ENCODE results near the gene ERCC3. TPM values are rescaled to one million over a fixed set of nuclear protein-coding genes. Genes with fewer than 3 reads are reported as not detected.
"Not testable (repeated sequence)": the region's sequence is repeated elsewhere in the genome, so short reads cannot be mapped to it uniquely, and the experiment has no call there.

ERCC3 gene
- total RNA-seq, 1 donor = 47.1 TPM

DNA sequence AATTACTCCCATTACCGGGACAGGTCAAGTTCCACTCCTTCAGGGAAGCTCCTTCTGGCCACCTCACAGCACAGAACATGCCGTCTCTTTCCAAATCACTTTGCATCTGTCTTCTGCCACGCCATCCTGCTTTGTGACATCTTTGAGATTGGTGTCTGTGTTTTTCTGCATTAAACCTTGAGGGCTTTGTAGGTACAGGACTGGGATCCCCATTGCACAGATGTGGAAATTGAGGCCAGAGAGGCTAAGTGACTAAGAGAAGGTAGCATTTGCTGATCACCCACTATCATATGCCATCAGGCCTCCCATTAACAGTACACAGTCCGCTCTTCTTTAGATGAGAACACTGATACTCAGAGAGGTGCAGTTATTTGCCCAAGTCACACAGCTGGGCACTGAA, 64.4 kb downstream of the ERCC3 start:
- no peak for DNase-seq (ENCODE audit: low read depth)
- TF ChIP-seq, protein P1, sequence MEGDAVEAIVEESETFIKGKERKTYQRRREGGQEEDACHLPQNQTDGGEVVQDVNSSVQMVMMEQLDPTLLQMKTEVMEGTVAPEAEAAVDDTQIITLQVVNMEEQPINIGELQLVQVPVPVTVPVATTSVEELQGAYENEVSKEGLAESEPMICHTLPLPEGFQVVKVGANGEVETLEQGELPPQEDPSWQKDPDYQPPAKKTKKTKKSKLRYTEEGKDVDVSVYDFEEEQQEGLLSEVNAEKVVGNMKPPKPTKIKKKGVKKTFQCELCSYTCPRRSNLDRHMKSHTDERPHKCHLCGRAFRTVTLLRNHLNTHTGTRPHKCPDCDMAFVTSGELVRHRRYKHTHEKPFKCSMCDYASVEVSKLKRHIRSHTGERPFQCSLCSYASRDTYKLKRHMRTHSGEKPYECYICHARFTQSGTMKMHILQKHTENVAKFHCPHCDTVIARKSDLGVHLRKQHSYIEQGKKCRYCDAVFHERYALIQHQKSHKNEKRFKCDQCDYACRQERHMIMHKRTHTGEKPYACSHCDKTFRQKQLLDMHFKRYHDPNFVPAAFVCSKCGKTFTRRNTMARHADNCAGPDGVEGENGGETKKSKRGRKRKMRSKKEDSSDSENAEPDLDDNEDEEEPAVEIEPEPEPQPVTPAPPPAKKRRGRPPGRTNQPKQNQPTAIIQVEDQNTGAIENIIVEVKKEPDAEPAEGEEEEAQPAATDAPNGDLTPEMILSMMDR (IDR thresholded peaks at IDR 0.05; ENCODE audit: insufficient read depth, low read depth, low read length) = no peak
- H3K4me3 ChIP-seq (ENCODE audit: low read depth, low read length) = no peak overlapping the region

DNA sequence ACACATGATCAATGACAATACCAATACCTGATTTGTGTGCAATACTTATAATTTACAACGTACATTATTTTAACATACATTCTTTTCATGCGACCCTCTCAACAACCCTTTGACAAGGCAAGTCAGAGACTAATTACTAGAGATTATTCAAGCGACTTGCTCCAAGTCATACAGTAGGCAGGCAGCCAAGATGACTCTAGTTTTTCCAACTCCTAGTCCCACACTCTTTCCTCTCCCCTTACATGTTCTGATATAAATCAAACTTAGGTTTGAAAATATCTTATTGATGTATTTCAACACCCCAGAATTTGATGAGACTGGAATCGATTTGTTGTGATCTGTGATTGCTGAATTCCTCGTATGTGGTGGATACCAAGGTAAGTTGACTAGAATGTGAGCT, 65.8 kb downstream of the ERCC3 start:
- no peak for DNase-seq (ENCODE audit: low read depth)
- no peak overlapping the region for H3K4me3 ChIP-seq (ENCODE audit: low read depth, low read length)
- TF ChIP-seq, protein P1 (IDR thresholded peaks at IDR 0.05; ENCODE audit: insufficient read depth, low read depth, low read length) = no peak

DNA sequence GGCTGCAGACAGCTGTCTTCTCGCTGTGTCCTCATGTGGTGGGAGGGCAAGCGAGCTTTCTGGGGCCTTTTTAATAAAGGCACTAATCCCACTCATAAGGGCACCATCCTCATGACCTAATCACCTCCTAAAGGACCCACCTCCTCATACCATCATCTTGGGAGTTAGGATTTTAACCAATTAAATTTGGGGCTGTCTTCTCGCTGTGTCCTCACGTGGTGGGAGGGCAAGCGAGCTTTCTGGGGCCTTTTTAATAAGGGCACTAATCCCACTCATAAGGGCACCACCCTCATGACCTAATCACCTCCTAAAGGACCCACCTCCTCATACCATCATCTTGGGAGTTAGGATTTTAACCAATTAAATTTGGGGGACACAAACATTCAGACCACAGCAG, 66.7 kb downstream of the ERCC3 start:
- not testable (repeated sequence) for H3K4me3 ChIP-seq (ENCODE audit: low read depth, low read length); DNase-seq (ENCODE audit: low read depth)

DNA sequence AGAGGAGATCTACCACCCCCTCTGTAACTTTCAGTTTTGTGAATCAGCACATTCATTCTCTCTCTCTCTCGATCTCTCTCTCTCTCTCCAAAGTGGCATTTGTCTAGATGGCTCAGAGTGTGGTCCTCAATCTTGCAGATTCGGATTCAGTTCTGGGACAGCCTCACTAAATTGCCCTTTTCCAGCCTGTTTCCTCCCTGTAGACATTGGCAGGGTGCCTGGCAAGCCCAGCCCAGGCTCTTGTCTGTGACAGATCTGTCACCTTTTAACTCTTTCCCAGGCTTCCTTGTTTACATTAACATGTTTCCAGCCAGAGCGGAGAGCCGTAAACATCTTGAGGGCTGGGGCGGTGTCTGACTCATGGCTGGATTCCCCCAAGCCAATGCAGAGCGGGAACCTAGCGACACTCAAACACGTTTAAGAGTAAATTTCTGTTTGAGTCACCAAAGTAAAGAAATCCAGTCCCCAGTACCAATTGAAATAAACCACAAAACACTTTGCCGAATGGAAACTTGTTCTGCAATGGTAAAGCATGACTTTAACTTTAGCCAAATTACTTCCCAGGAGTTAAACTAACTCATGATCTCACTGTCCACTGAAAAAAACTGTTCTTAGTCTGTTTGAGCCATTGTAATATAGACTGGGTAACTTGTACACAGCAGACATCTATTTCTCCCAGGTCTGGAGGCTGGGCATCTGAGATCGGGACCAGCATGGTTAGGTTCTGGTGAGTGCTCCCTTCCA, 67.3 kb downstream of the ERCC3 start:
- DNase-seq (ENCODE audit: low read depth) = peak; percentile 95
- peak overlapping the region; percentile 5 for H3K4me3 ChIP-seq (ENCODE audit: low read depth, low read length)
- TF ChIP-seq, protein P1 (IDR thresholded peaks at IDR 0.05; ENCODE audit: insufficient read depth, low read depth, low read length) = no peak

DNA sequence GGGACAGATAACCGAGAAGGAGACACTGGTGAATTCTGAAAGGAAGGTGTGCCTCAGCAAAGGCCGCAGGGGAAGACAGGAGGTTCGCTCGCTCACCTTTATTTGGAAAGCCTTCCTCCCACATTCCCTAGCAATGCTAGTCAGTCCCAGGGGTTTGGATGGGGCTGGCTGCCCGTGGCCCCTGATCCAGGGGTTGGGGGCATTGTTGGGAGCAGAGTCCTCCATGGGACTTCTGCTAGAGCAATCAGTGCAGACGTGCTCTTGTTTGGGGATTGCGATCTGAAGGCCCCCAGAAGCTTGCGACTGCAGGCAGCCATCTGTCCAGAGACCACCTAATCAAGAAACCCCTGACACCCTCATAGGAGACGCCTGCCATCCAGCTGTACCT, 67.8 kb downstream of the ERCC3 start:
- H3K4me3 ChIP-seq (ENCODE audit: low read depth, low read length) = no peak overlapping the region
- TF ChIP-seq, protein P1 (IDR thresholded peaks at IDR 0.05; ENCODE audit: insufficient read depth, low read depth, low read length) = no peak
- DNase-seq (ENCODE audit: low read depth) = no peak

DNA sequence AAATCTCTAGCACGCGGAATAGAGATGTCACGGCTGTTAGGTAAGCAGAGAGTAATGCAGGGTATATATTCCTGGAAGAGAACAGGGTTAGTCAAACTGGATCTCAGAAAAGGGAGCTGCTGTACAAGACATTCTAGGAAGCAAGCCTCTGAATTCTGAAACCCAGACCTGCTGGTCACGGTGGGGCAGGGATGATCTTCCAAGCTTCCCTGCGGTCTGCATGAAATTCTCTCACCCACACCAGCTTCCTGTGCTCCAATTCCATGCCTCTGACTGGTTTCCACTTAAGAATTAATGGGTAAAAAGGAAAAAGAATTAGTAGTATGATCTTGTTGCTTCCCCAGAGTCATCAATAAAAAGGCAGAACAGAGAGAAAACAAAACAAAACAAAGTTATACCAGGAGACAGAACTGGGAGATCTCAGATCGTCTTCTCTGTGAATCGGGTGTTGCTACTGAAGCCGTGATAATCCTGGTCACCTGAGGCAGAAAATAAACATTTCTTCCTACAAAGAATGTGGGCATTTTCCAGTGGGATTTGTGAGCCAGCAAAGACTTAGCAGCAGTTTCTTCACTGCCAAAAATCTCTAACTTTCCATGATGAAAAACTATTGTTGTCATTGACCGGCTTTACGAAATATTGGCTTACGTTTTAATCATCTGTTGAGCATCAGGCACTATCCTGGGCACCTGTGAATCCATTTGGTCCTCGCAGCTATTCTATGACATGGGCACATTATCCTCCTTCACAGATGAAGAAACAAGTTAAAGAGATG, 68.6 kb downstream of the ERCC3 start:
- H3K4me3 ChIP-seq (ENCODE audit: low read depth, low read length) = no peak overlapping the region
- DNase-seq (ENCODE audit: low read depth) = peak; percentile 58
- TF ChIP-seq, protein P1 (IDR thresholded peaks at IDR 0.05; ENCODE audit: insufficient read depth, low read depth, low read length) = no peak

DNA sequence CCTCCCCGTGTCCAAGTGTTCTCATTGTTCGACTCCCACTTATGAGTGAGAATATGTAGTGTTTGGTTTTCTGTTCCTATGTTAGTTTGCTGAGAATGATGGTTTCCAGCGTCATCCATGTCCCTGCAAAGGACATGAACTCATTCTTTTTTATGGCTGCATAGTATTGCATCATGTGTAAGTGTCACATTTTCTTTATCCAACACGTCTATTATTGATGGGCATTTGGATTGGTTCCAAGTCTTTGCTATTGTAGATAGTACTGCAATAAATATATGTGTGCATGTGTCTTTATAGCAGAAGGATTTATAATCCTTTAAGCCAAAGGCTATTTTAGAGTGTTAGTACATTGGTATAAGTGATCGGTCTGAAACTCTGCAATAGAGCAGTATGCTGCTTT, 69.8 kb downstream of the ERCC3 start:
- H3K4me3 ChIP-seq (ENCODE audit: low read depth, low read length); DNase-seq (ENCODE audit: low read depth): not testable (repeated sequence)

All from fibroblast of villous mesenchyme (primary cell).